B cell (primary cell): ENCODE results near the gene ELF1.
"Not testable (repeated sequence)": the region's sequence is repeated elsewhere in the genome, so short reads cannot be mapped to it uniquely, and the experiment has no call there.

Experiments
- CTCF ChIP-seq: fragments of 200-600 bp; IDR thresholded peaks from one replicate; pipeline ENCODE4 v1.8.0; 2022; ENCODE audit warnings: antibody characterized with exemption, mild to moderate bottlenecking
- EZH2 ChIP-seq: IDR thresholded peaks from 2 replicates; pipeline ENCODE4 v1.6.1; 2012; ENCODE audit warnings: borderline replicate concordance, low read depth, mild to moderate bottlenecking, moderate library complexity, low read length; ENCODE audit not compliant: insufficient read depth, poor library complexity, severe bottlenecking

- not testable (repeated sequence) for TF ChIP-seq EZH2, CTCF
Observed at GRCh38 chr13:41036557-41036956, 17.4 kb upstream of the ELF1 start.
